ENCODE measurements around the gene DPP10. TPM values are rescaled to one million over a fixed set of nuclear protein-coding genes. Genes with fewer than 3 reads are reported as not detected.

DPP10 gene
- total RNA-seq, 4 donors from 2014 or later, result 0.13 to 2.8 (median 0.48) TPM; not detected in 1

GRCh38 chr2:114699423-114699944, 257.0 kb downstream of the DPP10 start:
- DNase-seq (ENCODE audit: low spot score) (no peak), ATAC-seq (ENCODE audit: low FRiP score) (no peak)
- TF ChIP-seq CTCF (IDR thresholded peaks at IDR 0.05), result no peak

- TF ChIP-seq CTCF (IDR thresholded peaks at IDR 0.05), result no peak
- ATAC-seq (ENCODE audit: low FRiP score) (no peak), DNase-seq (ENCODE audit: low spot score) (no peak)
Measured at GRCh38 chr2:114700440-114700839, 258.0 kb downstream of the DPP10 start.

- DNase-seq (ENCODE audit: low spot score) (no peak), ATAC-seq (ENCODE audit: low FRiP score) (no peak)
- TF ChIP-seq CTCF (IDR thresholded peaks at IDR 0.05), result no peak
Measured at GRCh38 chr2:114709936-114710850, 267.8 kb downstream of the DPP10 start.

- ATAC-seq (ENCODE audit: low FRiP score) (no peak), DNase-seq (ENCODE audit: low spot score) (no peak)
Measured at GRCh38 chr2:114714313-114714712, 271.9 kb downstream of the DPP10 start.

GRCh38 chr2:114717049-114717448, 274.6 kb downstream of the DPP10 start:
- no peak for ATAC-seq (ENCODE audit: low FRiP score)
- no peak for TF ChIP-seq CTCF (IDR thresholded peaks at IDR 0.05)

More at GRCh38 chr2:114714313-114714712, 271.9 kb downstream of the DPP10 start:
- no peak for TF ChIP-seq CTCF (IDR thresholded peaks at IDR 0.05)

GRCh38 chr2:114724454-114724853, 282.0 kb downstream of the DPP10 start:
- DNase-seq (ENCODE audit: low spot score) (no peak), ATAC-seq (ENCODE audit: low FRiP score) (no peak)
- TF ChIP-seq CTCF (IDR thresholded peaks at IDR 0.05), result no peak

More at GRCh38 chr2:114717049-114717448, 274.6 kb downstream of the DPP10 start:
- no peak for DNase-seq (ENCODE audit: low spot score)

Data from omental fat pad (tissue), 4 donors.